WTC11 (cell line): ENCODE measurements around the gene ANXA6. TPM values are rescaled to one million over a fixed set of nuclear protein-coding genes. Genes with fewer than 3 reads are reported as not detected.
A peak's percentile ranks its signal among the peaks of the same experiment; 100 is the strongest.

Experiments
- ATAC-seq: fragments of 200-7000 bp; cut with Tn5 transposase; 2 replicates; pipeline ENCODE4 v1.10.0; 2021; ENCODE audit warnings: mild to moderate bottlenecking, moderate library complexity
- CTCF ChIA-PET: fragments of 300-600 bp; sonication (Branson Sonifier 250); formaldehyde crosslinking; loops from one replicate; lab custom pipeline; 2021; ENCODE audit warnings: antibody characterized with exemption; lab: Charles Lee
- POLR2A ChIA-PET: fragments of 350-600 bp; sonication (Branson Sonifier 250); formaldehyde crosslinking; loops from one replicate; lab custom pipeline; 2021; ENCODE audit warnings: antibody characterized with exemption; lab: Charles Lee
- DNase-seq: peaks from one replicate; pipeline ENCODE4 v3.0.0; 2021; ENCODE audit warnings: low spot score
- H3K27ac Mint-ChIP-seq: 2 replicates; pipeline ENCODE4 v1.8.0; 2021; ENCODE audit warnings: mixed read lengths
- H3K27me3 Mint-ChIP-seq: 2 replicates; pipeline ENCODE4 v1.8.0; 2021; ENCODE audit warnings: low read depth, mild to moderate bottlenecking, moderate library complexity, mixed read lengths
- H3K36me3 Mint-ChIP-seq: 2 replicates; pipeline ENCODE4 v1.8.0; 2021; ENCODE audit warnings: mixed read lengths
- H3K4me1 Mint-ChIP-seq: 2 replicates; pipeline ENCODE4 v1.8.0; 2022; ENCODE audit warnings: mixed read lengths
- H3K4me3 Mint-ChIP-seq: 2 replicates; pipeline ENCODE4 v1.8.0; 2021; ENCODE audit warnings: mild to moderate bottlenecking, moderate library complexity, mixed read lengths
- H3K9me3 Mint-ChIP-seq: 2 replicates; pipeline ENCODE4 v1.8.0; 2021; ENCODE audit warnings: mixed read lengths
- ARID4B ChIP-seq: sonication (generic); formaldehyde crosslinking; IDR thresholded peaks from 2 replicates; pipeline ENCODE4 v1.8.0; 2023; ENCODE audit warnings: missing genetic modification reagents, mild to moderate bottlenecking, borderline replicate concordance
- ESRRA ChIP-seq: sonication (generic); formaldehyde crosslinking; IDR thresholded peaks from 2 replicates; pipeline ENCODE4 v1.8.1; 2022; ENCODE audit warnings: mild to moderate bottlenecking, missing genetic modification reagents, borderline replicate concordance
- ETV6 ChIP-seq: sonication (generic); formaldehyde crosslinking; IDR thresholded peaks from 2 replicates; pipeline ENCODE4 v1.8.1; 2022; ENCODE audit warnings: mild to moderate bottlenecking, missing genetic modification reagents
- IRF2 ChIP-seq: sonication (generic); formaldehyde crosslinking; IDR thresholded peaks from 2 replicates; pipeline ENCODE4 v1.8.0; 2022; ENCODE audit warnings: low read depth, missing genetic modification reagents, borderline replicate concordance
- NFE2L1 ChIP-seq: sonication (generic); formaldehyde crosslinking; IDR thresholded peaks from 2 replicates; pipeline ENCODE4 v1.8.1; 2023; ENCODE audit warnings: missing genetic modification reagents
- PREB ChIP-seq: sonication (generic); formaldehyde crosslinking; IDR thresholded peaks from 2 replicates; pipeline ENCODE4 v1.8.1; 2022; ENCODE audit warnings: mild to moderate bottlenecking, missing genetic modification reagents, moderate library complexity, borderline replicate concordance
- TP53 ChIP-seq: sonication (generic); formaldehyde crosslinking; IDR thresholded peaks from 2 replicates; pipeline ENCODE4 v1.8.1; 2023; ENCODE audit warnings: mild to moderate bottlenecking, missing genetic modification reagents
- ZNF121 ChIP-seq: sonication (generic); formaldehyde crosslinking; IDR thresholded peaks from 2 replicates; pipeline ENCODE4 v1.8.0; 2023; ENCODE audit warnings: missing genetic modification reagents
- total RNA-seq: library from RNA; stranded (reverse); gene quantifications from 3 replicates; pipeline ENCODE4 v1.2.3, GENCODE V29; 2021

ANXA6 gene
- total RNA-seq, 1 experiment from 2014 or later: 92.8 TPM

GRCh38 chr5:151130922-151131891, 26.4 kb downstream of the ANXA6 start (continued):
- TF ChIP-seq ARID4B (CRISPR knock-in tag) (no peak), ESRRA (CRISPR knock-in tag) (no peak), PREB (no peak), NFE2L1 (no peak)

GRCh38 chr5:151130235-151130921, 27.2 kb downstream of the ANXA6 start:
- POLR2A ChIA-PET: no interaction called here
- no peak overlapping the region for H3K27ac Mint-ChIP-seq
- ATAC-seq: no peak

GRCh38 chr5:151128817-151129216, 28.8 kb downstream of the ANXA6 start:
- ChIA-PET CTCF (interaction anchor here (0.6 to 0.9 kb wide), 3 partner anchors 13 to 54 kb away, joined by 3 to 4 read pairs (median 3); no protein-coding TSS in a partner anchor), POLR2A (no interaction called here)
- H3K4me1 Mint-ChIP-seq: peaks cover 3% of the 10 kb centered on the region; the same call in 1 of the 2 replicates
- H3K27ac Mint-ChIP-seq: no peak overlapping the region
- TF ChIP-seq TP53 (CRISPR knock-in tag) (no peak), ESRRA (CRISPR knock-in tag) (no peak)
- peaks cover 45% of the 10 kb centered on the region for H3K36me3 Mint-ChIP-seq
- no peak for DNase-seq
- ATAC-seq: no peak
- H3K9me3 Mint-ChIP-seq: no peaks in the 10 kb centered on the region
- H3K27me3 Mint-ChIP-seq: no peaks in the 10 kb centered on the region
- H3K4me3 Mint-ChIP-seq: no peak overlapping the region

More at GRCh38 chr5:151130235-151130921, 27.2 kb downstream of the ANXA6 start:
- Mint-ChIP-seq H3K4me1 (peaks cover 3% of the 10 kb centered on the region; the same call in 1 of the 2 replicates), H3K9me3 (no peaks in the 10 kb centered on the region), H3K27me3 (no peaks in the 10 kb centered on the region), H3K4me3 (no peak overlapping the region), H3K36me3 (peaks cover 52% of the 10 kb centered on the region)
- no peak for DNase-seq
- CTCF ChIA-PET: interaction anchor here (0.6 to 1.8 kb wide), 4 partner anchors 35 to 118 kb away, joined by 3 to 10 read pairs (median 4); no protein-coding TSS in a partner anchor
- TF ChIP-seq ETV6 (CRISPR knock-in tag) (no peak), ZNF121 (peak; percentile 41; the same call in 1 of the 2 replicates)

- ChIA-PET POLR2A (no interaction called here), CTCF (interaction anchor here (3.4 to 4.5 kb wide), 3 partner anchors 12 to 111 kb away, joined by 56 to 191 read pairs (median 68); no protein-coding TSS in a partner anchor)
- TF ChIP-seq IRF2 (CRISPR knock-in tag): no peak
- DNase-seq (no peak), ATAC-seq (no peak)
- peaks cover 3% of the 10 kb centered on the region; the same call in 1 of the 2 replicates for H3K4me1 Mint-ChIP-seq
- no peak overlapping the region for H3K4me3 Mint-ChIP-seq
- H3K9me3 Mint-ChIP-seq: no peaks in the 10 kb centered on the region
- no peaks in the 10 kb centered on the region for H3K27me3 Mint-ChIP-seq
- H3K36me3 Mint-ChIP-seq: peaks cover 42% of the 10 kb centered on the region
- no peak overlapping the region for H3K27ac Mint-ChIP-seq
These were observed 29.7 kb downstream of the ANXA6 start for GRCh38 chr5:151127926-151128325.
